AG04449 (cell line): Measurements from ENCODE around the gene ULBP2.
"Not testable (repeated sequence)": the region's sequence is repeated elsewhere in the genome, so short reads cannot be mapped to it uniquely, and the experiment has no call there.

Experiments
- CTCF ChIA-PET: fragments of 350-600 bp; formaldehyde crosslinking; extraction: SDS; loops from one replicate; lab custom pipeline; 2021; ENCODE audit warnings: antibody characterized with exemption; lab: Yijun Ruan, JAX
- POLR2A ChIA-PET: fragments of 400-600, 350-600 bp; formaldehyde crosslinking; extraction: SDS; loops from one replicate; lab custom pipeline; 2020; ENCODE audit warnings: antibody characterized with exemption, inconsistent platforms; lab: Yijun Ruan, JAX
- DNase-seq: peaks from one replicate; pipeline ENCODE4 v3.0.0-alpha.2; 2010; ENCODE audit warnings: low read depth, low spot score
- H3K4me3 ChIP-seq: 2 replicates; pipeline ENCODE4 v1.5.1; 2011; ENCODE audit warnings: low read depth, mild to moderate bottlenecking, control low read depth, low read length
- TF ChIP-seq, protein P1 (sequence below): IDR thresholded peaks from one replicate; pipeline ENCODE4 v1.5.1; 2011; ENCODE audit warnings: mild to moderate bottlenecking, moderate library complexity, low read length, control low read depth, inconsistent platforms; ENCODE audit not compliant: insufficient read depth; ENCODE audit errors: missing control alignments

ULBP2 gene

DNA sequence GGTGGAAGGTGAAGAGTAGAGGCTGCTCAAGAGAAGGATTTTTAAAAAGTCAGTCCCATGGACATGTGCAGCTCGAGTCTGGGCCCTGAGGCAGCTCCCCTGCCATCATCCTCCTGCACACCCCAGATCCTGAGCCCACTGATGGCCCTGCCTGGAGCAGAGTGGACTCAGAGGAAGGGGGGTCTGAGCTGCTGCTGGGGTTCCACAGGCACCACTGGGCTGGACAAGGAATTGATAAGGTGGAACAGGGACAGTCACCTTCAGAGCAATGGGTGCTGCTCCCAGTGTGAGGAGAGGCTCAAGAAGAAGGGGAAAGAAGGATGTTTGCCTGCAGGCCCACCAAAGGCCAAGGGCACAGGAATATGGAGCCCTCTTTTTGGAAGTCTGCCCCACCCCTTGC lies 6.2 kb downstream of the ULBP2 start:
- H3K4me3 ChIP-seq = no peak overlapping the region
- DNase-seq = no peak
- ChIA-PET POLR2A (no interaction called here), CTCF (interaction anchor here (1.3 kb wide), 1 partner anchor 869 kb away, joined by 5 read pairs; no protein-coding TSS in a partner anchor)
- TF ChIP-seq, protein P1, sequence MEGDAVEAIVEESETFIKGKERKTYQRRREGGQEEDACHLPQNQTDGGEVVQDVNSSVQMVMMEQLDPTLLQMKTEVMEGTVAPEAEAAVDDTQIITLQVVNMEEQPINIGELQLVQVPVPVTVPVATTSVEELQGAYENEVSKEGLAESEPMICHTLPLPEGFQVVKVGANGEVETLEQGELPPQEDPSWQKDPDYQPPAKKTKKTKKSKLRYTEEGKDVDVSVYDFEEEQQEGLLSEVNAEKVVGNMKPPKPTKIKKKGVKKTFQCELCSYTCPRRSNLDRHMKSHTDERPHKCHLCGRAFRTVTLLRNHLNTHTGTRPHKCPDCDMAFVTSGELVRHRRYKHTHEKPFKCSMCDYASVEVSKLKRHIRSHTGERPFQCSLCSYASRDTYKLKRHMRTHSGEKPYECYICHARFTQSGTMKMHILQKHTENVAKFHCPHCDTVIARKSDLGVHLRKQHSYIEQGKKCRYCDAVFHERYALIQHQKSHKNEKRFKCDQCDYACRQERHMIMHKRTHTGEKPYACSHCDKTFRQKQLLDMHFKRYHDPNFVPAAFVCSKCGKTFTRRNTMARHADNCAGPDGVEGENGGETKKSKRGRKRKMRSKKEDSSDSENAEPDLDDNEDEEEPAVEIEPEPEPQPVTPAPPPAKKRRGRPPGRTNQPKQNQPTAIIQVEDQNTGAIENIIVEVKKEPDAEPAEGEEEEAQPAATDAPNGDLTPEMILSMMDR = no peak

DNA sequence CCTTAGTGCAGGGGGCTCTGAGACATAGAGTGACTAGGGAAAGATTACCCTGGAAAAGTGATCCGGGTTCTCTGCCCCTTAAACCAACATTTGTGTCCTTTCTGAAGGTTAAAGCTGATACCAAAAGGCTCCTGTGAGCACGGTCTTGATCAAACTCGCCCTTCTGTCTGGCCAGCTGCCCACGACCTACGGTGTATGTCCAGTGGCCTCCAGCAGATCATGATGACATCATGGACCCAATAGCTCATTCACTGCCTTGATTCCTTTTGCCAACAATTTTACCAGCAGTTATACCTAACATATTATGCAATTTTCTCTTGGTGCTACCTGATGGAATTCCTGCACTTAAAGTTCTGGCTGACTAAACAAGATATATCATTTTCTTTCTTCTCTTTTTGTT lies 6.8 kb downstream of the ULBP2 start:
- DNase-seq = no peak
- TF ChIP-seq, protein P1 = no peak
- ChIA-PET POLR2A (no interaction called here), CTCF (interaction anchor here (1.3 kb wide), 1 partner anchor 869 kb away, joined by 5 read pairs; no protein-coding TSS in a partner anchor)
- H3K4me3 ChIP-seq = no peak overlapping the region

DNA sequence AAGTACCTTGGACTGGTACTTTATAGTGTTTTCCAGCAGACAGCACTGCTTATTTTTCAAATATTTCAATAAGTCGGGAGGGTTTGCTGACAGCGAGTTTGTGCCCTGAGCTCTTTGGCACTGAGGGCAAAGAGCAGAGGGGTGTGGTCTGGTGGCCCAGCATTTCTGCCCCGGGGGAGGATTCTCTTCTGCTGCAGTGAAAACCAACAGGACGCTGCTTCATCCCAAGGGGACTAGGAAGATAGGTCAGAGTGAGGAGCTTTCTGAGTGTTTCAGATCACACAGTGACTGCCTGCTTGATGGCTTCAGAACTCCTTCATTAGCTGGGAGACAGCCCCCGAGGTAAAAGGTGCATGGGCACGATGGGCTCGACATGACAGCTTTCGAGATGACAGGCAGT lies 8.6 kb downstream of the ULBP2 start:
- DNase-seq = no peak
- ChIA-PET CTCF (interaction anchor here (0.8 kb wide), 1 partner anchor 68 kb away, joined by 3 read pairs; no protein-coding TSS in a partner anchor), POLR2A (no interaction called here)
- no peak overlapping the region for H3K4me3 ChIP-seq
- TF ChIP-seq, protein P1 = no peak

GRCh38 chr6:149951096-149951495 lies 9.3 kb downstream of the ULBP2 start:
- no peak for DNase-seq
- ChIA-PET POLR2A (no interaction called here), CTCF (no interaction called here)
- no peak overlapping the region for H3K4me3 ChIP-seq
- TF ChIP-seq, protein P1 = no peak

GRCh38 chr6:149951626-149952025 lies 9.8 kb downstream of the ULBP2 start:
- no peak for DNase-seq
- ChIA-PET CTCF (interaction anchor here (0.9 to 1.3 kb wide), 4 partner anchors 55 to 866 kb away, joined by 3 to 5 read pairs (median 4); no protein-coding TSS in a partner anchor), POLR2A (no interaction called here)
- no peak overlapping the region for H3K4me3 ChIP-seq
- TF ChIP-seq, protein P1 = no peak

DNA sequence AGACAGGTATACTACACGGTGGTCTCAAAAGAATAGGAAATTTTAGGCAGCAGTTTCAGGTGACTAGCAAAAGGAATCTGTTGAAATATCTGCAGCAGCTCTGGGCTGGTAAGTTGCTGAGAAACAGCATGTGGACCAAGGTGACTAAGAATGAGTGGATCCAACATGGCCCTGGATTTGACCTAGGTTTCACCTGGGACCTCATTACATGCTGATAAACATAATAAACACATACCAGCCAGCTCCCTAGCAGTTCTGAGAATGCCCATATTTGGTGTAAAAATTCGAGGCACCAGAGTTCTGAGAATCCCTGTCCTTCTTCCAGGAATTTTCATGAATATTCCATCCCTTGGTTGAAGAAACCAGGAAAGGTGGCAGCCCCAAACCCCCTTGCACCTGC lies 11.6 kb downstream of the ULBP2 start:
- POLR2A ChIA-PET, H3K4me3 ChIP-seq, DNase-seq: not testable (repeated sequence)
- CTCF ChIA-PET = interaction anchor here (1.2 kb wide), 1 partner anchor 8 kb away, joined by 5 read pairs; no protein-coding TSS in a partner anchor

DNA sequence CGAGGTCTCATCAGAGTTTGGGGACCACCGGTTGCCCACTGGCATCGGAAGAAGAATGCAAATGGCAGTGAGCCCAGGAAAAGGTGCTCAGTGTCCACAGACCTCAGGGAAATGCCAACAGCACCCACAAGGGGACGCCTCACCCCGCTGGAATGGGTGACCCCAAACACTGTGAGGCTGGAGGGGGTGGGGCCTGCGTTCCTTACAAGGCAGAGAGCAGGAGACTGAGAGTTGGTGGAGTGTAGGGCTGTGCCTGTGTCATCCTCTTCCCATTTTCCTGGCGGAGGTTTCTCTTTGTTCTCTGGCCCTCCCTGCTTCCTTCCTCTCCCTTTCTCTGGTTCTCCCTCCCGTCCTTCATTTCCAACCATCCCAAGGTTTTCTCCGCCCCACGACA lies 12.1 kb downstream of the ULBP2 start:
- H3K4me3 ChIP-seq, CTCF ChIA-PET, POLR2A ChIA-PET: not testable (repeated sequence)

DNA sequence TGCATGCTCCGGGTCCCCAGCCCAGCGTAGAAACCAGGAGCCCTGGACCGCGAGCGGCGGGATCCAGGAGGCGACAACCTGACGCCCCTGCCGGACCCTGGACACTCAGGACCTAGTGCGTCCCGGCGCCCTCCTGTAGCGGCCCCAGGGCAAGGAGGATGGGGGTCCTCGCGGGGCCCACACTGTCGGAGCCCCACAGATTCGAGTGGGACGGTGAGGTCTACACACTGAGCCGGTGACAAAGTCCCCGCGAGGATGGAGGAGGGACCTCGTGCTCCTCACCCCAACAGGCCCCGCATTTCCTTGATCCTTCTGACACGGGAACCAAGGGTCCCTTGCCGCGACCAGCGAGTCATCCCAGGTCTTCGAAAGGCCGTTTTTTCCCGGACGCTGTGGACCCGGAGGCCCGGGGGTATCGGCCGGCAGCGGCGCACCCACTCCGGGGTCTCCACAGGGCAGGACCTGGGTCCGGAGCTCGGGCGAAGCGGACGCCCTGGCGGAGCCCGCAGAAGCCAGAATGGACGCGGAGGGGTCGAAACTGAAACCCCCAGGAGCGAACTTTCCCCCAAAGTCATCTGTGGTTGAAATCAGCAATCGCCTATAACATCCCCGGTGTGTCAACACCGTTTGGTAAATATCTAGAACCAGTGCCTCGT lies 12.6 kb downstream of the ULBP2 start:
- POLR2A ChIA-PET, H3K4me3 ChIP-seq, CTCF ChIA-PET: not testable (repeated sequence)

More for the DNA sequence above, 12.1 kb downstream of the ULBP2 start:
- not testable (repeated sequence) for DNase-seq

GRCh38 chr6:149954984-149955653 lies 13.3 kb downstream of the ULBP2 start:
- POLR2A ChIA-PET, H3K4me3 ChIP-seq, DNase-seq, CTCF ChIA-PET: not testable (repeated sequence)

More for the DNA sequence above, 12.6 kb downstream of the ULBP2 start:
- not testable (repeated sequence) for DNase-seq

- H3K4me3 ChIP-seq, POLR2A ChIA-PET, DNase-seq: not testable (repeated sequence)
- CTCF ChIA-PET = interaction anchor here (0.9 kb wide), 1 partner anchor 53 kb away, joined by 3 read pairs; no protein-coding TSS in a partner anchor
These were observed 14.0 kb downstream of the ULBP2 start for GRCh38 chr6:149955654-149956317.
